Mucosa of descending colon (tissue), 3 donors: ENCODE results near the gene PSD2. TPM values are rescaled to one million over a fixed set of nuclear protein-coding genes. Genes with fewer than 3 reads are reported as not detected.

ENCODE experiments used
- ATAC-seq: fragments of 200-7000 bp; cut with Tn5 transposase; one replicate; pipeline ENCODE4 v1.9.1; 2020; ENCODE audit warnings: mild to moderate bottlenecking, moderate library complexity
- DNase-seq, 3 donors: peaks; one replicate each; pipeline ENCODE4 v3.0.0-alpha.2; 2020
- H3K36me3 ChIP-seq: fragments of 200-600 bp; one replicate; pipeline ENCODE4 v1.8.0; 2021; ENCODE audit warnings: low read depth, mild to moderate bottlenecking
- H3K4me1 ChIP-seq: fragments of 200-600 bp; one replicate; pipeline ENCODE4 v1.8.0; 2021; ENCODE audit warnings: low read depth, mild to moderate bottlenecking
- H3K4me3 ChIP-seq: fragments of 200-600 bp; one replicate; pipeline ENCODE4 v1.8.0; 2021; ENCODE audit warnings: mild to moderate bottlenecking
- H3K9me3 ChIP-seq: fragments of 200-600 bp; one replicate; pipeline ENCODE4 v1.8.0; 2021; ENCODE audit warnings: mild to moderate bottlenecking
- CTCF ChIP-seq: fragments of 200-600 bp; IDR thresholded peaks from one replicate; pipeline ENCODE4 v1.8.0; 2022; ENCODE audit warnings: antibody characterized with exemption, mild to moderate bottlenecking
- intact Hi-C, 2 donors: fragments of 100-400 bp; cut with DNase I in 1 of 2; cut with micrococcal nuclease in 1 of 2; formaldehyde crosslinking; loops; one replicate each; pipeline versions ENCODE4 v1.11.0 to v1.11.1; 2022; cut with DNase I, micrococcal nuclease
- total RNA-seq, 3 donors: library from RNA; stranded (reverse); fragmentation: NEBNext Ultra II Directional in 2 of 3; extraction: Animal tissue kit (Norgen Biotek cat#: 25700) in 2 of 3; gene quantifications; one replicate each; pipeline versions ENCODE4 v1.2.1 to v1.2.4, GENCODE V29; 2021 to 2023
- donor health status: DM: no; HTN: no; CAD: no; lungs with moderate emphysema.
- donor health status: DM: no; HTN: no; CAD: no.
- donor health status: DM: no; HTN: yes; CAD: no.

PSD2 gene
- total RNA-seq, 3 donors from 2014 or later, result 0.07 to 0.25 TPM; not detected in 1

DNA sequence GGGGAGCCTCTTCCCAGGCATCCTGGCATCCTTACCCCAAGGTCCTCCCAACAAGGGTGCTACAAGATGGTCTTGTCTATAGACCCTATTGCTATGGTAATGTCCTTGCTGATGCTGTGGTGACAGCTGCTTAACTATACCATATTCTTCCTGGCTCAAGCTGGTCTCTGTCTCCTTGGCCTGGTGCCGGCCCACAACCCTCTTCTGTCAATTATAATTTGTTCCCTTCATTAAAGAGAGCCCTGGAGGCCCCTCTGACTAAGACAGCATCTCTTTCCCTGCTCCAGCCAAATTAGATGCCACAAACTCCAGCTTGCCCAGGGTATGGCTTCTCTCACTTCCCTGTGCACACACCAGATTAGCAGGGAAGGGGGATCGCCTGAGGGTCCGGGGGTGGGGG lies 86.7 kb downstream of the PSD2 start:
- H3K36me3 ChIP-seq, result no peaks in the 10 kb centered on the region

DNA sequence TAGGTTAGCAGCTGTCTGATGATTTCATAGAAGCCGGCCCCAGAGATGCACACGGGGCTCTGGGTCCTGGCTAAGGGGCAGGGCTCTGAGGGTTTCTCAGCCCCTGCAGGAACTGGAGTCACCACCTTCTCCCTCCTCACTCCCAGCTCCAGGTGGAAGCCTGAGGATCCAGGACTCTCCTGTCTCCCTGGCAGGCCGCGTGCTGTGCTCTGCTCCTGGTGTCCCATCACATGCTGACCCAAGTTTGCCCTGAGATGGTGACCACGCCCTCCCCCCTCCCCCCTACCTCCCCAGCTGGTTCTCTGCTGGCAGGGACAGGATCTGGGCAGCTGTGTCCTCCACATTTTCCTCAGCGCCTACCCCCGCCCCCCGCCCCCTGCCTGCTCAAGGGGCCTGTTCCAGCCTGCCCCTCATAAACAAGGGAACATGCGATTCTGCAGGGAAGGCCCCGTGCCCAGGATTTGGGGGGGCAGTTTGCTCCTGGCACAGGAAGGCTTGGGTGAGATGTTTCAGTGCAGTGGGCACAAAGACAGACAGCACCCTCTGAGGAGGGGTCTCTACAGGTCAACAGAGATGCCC lies 87.4 kb downstream of the PSD2 start:
- no peaks in the 10 kb centered on the region for H3K9me3 ChIP-seq
- intact Hi-C loops, result no loop called here
- no peak for DNase-seq
- no peak for TF ChIP-seq CTCF
- H3K36me3 ChIP-seq, result no peaks in the 10 kb centered on the region
- no peaks in the 10 kb centered on the region for H3K4me1 ChIP-seq
- no peak for ATAC-seq
- no peak overlapping the region for H3K4me3 ChIP-seq

More for the DNA sequence above, 86.7 kb downstream of the PSD2 start:
- TF ChIP-seq CTCF, result no peak
- Histone ChIP-seq H3K4me3 (no peak overlapping the region), H3K9me3 (no peaks in the 10 kb centered on the region), H3K4me1 (no peaks in the 10 kb centered on the region)
- intact Hi-C loops, result no loop called here
- no peak for ATAC-seq
- DNase-seq, result no peak

DNA sequence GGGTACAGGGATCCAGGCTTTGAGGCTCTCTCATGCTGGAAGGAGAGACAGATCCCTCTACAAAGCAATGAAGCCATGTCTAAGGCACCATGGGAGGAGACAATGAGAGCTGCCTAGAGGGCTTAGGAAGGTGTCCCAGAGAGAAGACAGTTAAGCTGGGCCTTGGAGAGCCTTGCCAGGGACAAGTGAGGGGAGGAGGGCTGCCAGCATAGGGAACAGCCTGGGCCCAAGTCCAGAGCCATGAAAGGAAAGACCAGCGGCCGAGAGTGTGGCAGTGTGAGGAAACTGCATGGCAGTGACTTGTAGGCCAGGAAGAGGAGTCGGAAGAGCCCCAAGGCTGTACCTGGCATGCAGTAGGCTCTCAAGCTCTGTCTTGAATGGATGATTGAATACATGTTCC lies 88.5 kb downstream of the PSD2 start:
- DNase-seq, result no peak
- no peak for TF ChIP-seq CTCF
- Histone ChIP-seq H3K36me3 (no peaks in the 10 kb centered on the region), H3K4me3 (no peak overlapping the region), H3K9me3 (no peaks in the 10 kb centered on the region), H3K4me1 (no peaks in the 10 kb centered on the region)
- intact Hi-C loops, result no loop called here
- ATAC-seq, result no peak

DNA sequence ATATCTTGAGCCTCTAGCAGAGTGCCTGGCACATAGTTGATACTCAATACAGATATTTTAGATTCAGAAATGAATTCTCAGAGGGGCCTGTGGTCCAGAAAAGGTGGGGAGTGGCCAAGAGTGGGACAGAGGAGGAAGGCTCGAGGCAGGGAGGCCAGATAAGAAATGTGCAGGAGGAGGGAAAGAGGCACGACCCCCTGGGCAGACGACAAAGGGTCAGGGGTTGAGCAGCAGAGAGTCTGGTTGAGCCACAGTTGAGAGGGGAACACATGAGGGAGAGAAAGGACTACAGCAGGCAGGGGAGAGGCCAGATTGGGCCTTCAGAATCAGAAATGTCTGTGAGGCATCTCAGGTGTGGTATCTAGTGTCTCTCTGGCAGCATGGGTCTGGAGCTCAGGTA lies 89.1 kb downstream of the PSD2 start:
- DNase-seq, result no peak
- H3K4me3 ChIP-seq, result no peak overlapping the region
- no peaks in the 10 kb centered on the region for H3K9me3 ChIP-seq
- TF ChIP-seq CTCF, result no peak
- intact Hi-C loops, result no loop called here
- no peaks in the 10 kb centered on the region for H3K4me1 ChIP-seq
- H3K36me3 ChIP-seq, result no peaks in the 10 kb centered on the region
- ATAC-seq, result no peak

DNA sequence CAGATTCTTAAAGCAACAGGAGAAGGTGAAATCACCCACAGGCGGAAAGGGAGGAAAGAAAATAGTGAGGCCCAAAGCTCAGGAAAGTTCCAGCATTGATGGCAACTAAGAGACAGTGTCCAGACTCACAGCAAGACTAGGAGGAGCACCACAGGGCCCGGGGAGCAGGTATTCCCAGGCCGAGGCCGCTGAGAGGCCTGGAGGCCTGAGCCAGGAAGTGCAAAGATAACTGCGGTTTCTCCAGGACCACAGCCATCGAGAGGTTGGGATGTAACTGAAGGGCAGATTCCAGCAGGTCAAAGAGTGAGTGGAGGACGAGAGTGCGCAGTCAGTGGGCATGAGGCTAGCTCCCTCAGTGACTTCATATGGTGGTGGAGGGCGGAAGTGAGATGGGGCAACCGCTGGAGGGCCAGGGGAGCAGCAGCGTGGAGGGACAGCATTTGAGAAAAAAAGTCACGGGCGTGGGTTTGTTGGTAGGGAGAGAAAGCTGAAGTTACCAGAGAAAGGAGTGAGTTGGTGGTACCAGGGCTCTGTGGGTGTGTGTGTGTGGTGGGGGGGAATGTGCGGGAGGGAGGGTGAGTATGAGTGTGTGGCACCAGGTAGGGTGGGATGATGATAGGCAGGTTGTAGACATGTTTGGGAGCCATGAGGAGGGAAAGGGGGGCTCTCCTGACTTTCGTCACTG lies 89.7 kb downstream of the PSD2 start:
- Histone ChIP-seq H3K9me3 (no peaks in the 10 kb centered on the region), H3K36me3 (no peaks in the 10 kb centered on the region), H3K4me1 (no peaks in the 10 kb centered on the region), H3K4me3 (no peak overlapping the region)
- intact Hi-C loops, result no loop called here
- no peak for TF ChIP-seq CTCF
- DNase-seq (no peak), ATAC-seq (no peak)

- H3K4me3 ChIP-seq, result no peak overlapping the region
- TF ChIP-seq CTCF, result no peak
- H3K36me3 ChIP-seq, result no peaks in the 10 kb centered on the region
- intact Hi-C loops, result no loop called here
- H3K9me3 ChIP-seq, result no peaks in the 10 kb centered on the region
- H3K4me1 ChIP-seq, result no peaks in the 10 kb centered on the region
- no peak for ATAC-seq
- DNase-seq, result no peak
Measured at GRCh38 chr5:139885857-139886208, 90.2 kb downstream of the PSD2 start.
